HG02759 (cell line): Measurements from ENCODE around the gene TANC2.

Experiments used
- ATAC-seq: cut with Tn5 transposase; IDR thresholded peaks from one replicate; pipeline ENCODE4 v1.9.1; 2021; ENCODE audit warnings: mild to moderate bottlenecking, moderate library complexity; ENCODE audit not compliant: unreplicated experiment

Gene TANC2

DNA sequence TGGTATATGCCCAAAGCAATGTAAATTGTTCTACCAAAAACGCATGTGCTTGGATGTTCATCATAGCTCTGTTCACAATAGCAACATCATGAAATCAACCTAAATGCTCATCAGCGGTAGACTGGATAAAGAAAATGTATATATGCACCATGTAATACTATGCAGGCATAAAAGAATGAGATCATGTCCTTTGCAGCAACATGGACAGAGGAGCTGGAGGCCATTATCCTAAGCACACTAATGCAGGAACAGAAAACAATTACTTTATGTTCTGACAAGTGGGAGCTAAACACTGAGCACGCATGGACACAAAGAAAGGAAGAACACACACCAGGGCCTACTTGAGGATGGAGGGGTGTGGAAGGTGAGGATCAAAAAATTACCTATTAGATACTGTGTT is 33.7 kb downstream of the TANC2 start:
- no peak for ATAC-seq

DNA sequence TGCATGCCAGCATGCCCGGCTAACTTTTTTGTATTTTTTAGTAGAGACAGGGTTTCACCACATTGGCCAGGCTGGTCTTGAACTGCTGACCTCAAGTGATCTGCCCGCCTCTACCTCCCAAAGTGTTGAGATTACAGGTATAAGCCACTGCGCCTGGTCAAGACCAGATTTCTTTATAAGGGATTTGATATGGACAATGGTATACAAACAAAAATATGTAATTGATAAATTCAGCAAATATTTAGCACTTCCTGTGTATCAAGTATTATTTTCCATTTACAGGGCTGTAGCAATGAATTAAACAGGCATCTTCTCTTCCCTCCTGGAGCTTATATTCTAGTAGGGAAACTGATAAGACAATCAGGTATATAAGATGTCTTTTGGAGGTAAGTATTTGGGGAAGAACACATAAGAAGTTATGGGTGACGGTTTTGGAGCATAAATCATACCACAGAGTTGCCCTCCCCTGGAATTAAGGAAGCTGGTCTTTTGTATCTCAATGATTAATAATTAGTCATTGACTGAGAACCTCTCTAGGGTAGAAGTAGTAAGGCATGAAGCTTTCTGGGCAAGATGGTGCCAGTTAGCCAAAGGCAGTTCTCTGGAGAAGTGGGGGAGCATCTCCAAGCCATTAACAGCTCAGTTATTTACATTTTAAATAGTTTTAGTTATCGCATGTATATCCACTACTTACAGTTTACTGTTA is 35.8 kb downstream of the TANC2 start:
- ATAC-seq = no peak

- ATAC-seq = no peak
Measured at GRCh38 chr17:63002625-63003024, 36.6 kb downstream of the TANC2 start.

DNA sequence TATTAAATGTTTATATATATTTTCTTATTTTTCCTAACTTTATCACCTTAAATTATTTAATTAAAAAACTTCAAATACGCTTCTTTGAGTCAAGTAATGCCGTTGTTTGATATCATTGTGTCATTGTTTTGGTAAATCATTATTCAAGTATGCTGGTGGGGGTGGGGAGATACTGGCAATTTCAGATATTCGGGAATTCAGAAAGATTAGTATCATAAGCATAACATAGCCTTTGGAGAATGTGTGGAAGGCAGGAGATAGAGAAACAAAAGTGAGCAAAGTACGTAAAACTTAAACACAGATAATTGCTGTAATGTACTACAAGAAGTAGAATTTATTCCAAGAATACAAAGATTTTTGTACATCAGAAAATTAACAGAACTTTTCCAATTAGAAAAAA is 49.8 kb downstream of the TANC2 start:
- no peak for ATAC-seq
